Panc1 (cell line): ENCODE results near the gene ERMAP. TPM values are rescaled to one million over a fixed set of nuclear protein-coding genes. Genes with fewer than 3 reads are reported as not detected.
A peak's percentile ranks its signal among the peaks of the same experiment; 100 is the strongest.

ENCODE experiments used
- ATAC-seq: fragments of 200-7000 bp; cut with Tn5 transposase; 2 replicates; pipeline ENCODE4 v1.9.1; 2020; ENCODE audit warnings: mild to moderate bottlenecking, moderate library complexity
- Bru-seq: library from RNA; stranded (reverse); fragments of 400-500 nt; gene quantifications from one replicate; lab custom pipeline; 2021; lab: Mats Ljungman, UMichigan
- BruChase-seq, 2 experiments: library from RNA; stranded (reverse); fragments of 400-500 nt; gene quantifications; one replicate each; lab custom pipeline; 2021; lab: Mats Ljungman, UMichigan
- BruUV-seq: library from RNA; stranded (reverse); fragments of 400-500 nt; replicated peaks from 2 replicates; lab custom pipeline; 2021; lab: Mats Ljungman, UMichigan
- CTCF ChIA-PET: fragments of 300-600 bp; sonication (Branson Sonifier 250); formaldehyde crosslinking; loops from one replicate; lab custom pipeline; 2022; ENCODE audit warnings: antibody characterized with exemption; lab: Charles Lee
- POLR2A ChIA-PET: fragments of 300-600 bp; sonication (Branson Sonifier 250); formaldehyde crosslinking; loops from one replicate; lab custom pipeline; 2022; ENCODE audit warnings: antibody characterized with exemption; lab: Charles Lee
- DNase-seq: peaks from one replicate; pipeline ENCODE4 v3.0.0-alpha.2; 2010; ENCODE audit warnings: low read depth, low spot score
- H3K27ac ChIP-seq: 2 replicates; pipeline ENCODE4 v1.5.1; 2011; ENCODE audit warnings: mild to moderate bottlenecking, low read length, inconsistent platforms
- H3K27me3 ChIP-seq: fragments of 200-500 bp; sonication (Bioruptor generic); 2 replicates; pipeline ENCODE4 v1.6.0; 2014; ENCODE audit warnings: low read length, inconsistent platforms; ENCODE audit not compliant: control insufficient read depth, insufficient read depth
- H3K36me3 ChIP-seq: fragments of 200-500 bp; sonication (Bioruptor generic); 2 replicates; pipeline ENCODE4 v1.5.1; 2014; ENCODE audit warnings: inconsistent platforms, mild to moderate bottlenecking, low read length, moderate library complexity; ENCODE audit not compliant: control insufficient read depth, insufficient read depth
- H3K4me1 ChIP-seq: 2 replicates; pipeline ENCODE4 v1.5.1; 2011; ENCODE audit warnings: inconsistent platforms, mild to moderate bottlenecking, low read length, moderate library complexity; ENCODE audit not compliant: control insufficient read depth, insufficient read depth
- H3K4me3 ChIP-seq, 2 experiments: 2 replicates each; pipeline ENCODE4 v1.5.1; 2011 to 2012; ENCODE audit warnings: low read depth in 2 of 2, low read length in 2 of 2, mild to moderate bottlenecking in 2 of 2, inconsistent platforms in 1 of 2, moderate library complexity in 1 of 2
- H3K9me3 ChIP-seq: fragments of 200-500 bp; sonication (Bioruptor generic); 2 replicates; pipeline ENCODE4 v1.5.1; 2014; ENCODE audit warnings: low read depth, mild to moderate bottlenecking, inconsistent platforms, low read length, moderate library complexity; ENCODE audit not compliant: control insufficient read depth, insufficient read depth
- CTCF ChIP-seq: fragments of 450-650 bp; IDR thresholded peaks from 2 replicates; pipeline ENCODE4 v1.5.1; 2017; ENCODE audit warnings: mild to moderate bottlenecking
- POLR2AphosphoS5 ChIP-seq: IDR thresholded peaks from 2 replicates; pipeline ENCODE4 v1.6.1; 2012; ENCODE audit warnings: mild to moderate bottlenecking, low read depth, low read length, moderate library complexity
- REST ChIP-seq, 2 experiments: IDR thresholded peaks; 2 replicates each; pipeline ENCODE4 v1.6.1; 2011 to 2012; ENCODE audit warnings: low read depth in 2 of 2, control low read depth in 1 of 2, low read length in 1 of 2, mild to moderate bottlenecking in 1 of 2, moderate library complexity in 1 of 2; ENCODE audit not compliant: insufficient read depth in 1 of 2
- SIN3A ChIP-seq: IDR thresholded peaks from 2 replicates; pipeline ENCODE4 v1.6.1; 2012; ENCODE audit warnings: low read depth, mild to moderate bottlenecking, low read length, moderate library complexity, borderline replicate concordance; ENCODE audit not compliant: insufficient read depth
- TCF7L2 ChIP-seq: IDR thresholded peaks from 2 replicates; pipeline ENCODE4 v1.6.1; 2011; ENCODE audit warnings: mild to moderate bottlenecking, low read depth, low read length, inconsistent platforms
- in situ Hi-C: cut with HindIII; loops from 2 replicates; pipeline ENCODE4 v1.10.0; 2016; ENCODE audit warnings: low sequenced_read_pairs, low pct_unique_long_range_greater_than_20kb
- intact Hi-C: fragments of 100-400 bp; cut with micrococcal nuclease; formaldehyde crosslinking; loops from one replicate; pipeline ENCODE4 v1.10.0; 2022; ENCODE audit not compliant: unreplicated experiment
- long read RNA-seq: library from polyadenylated mRNA; unstranded; transcript quantifications from one replicate; pipeline ENCODE4 v2.0.0, GENCODE V29; 2021; ENCODE audit not compliant: unreplicated experiment
- polyA plus RNA-seq: library from polyadenylated mRNA; unstranded; fragments of >200 nt; gene quantifications from one replicate; pipeline ENCODE4 v1.2.1, GENCODE V29; 2012; ENCODE audit warnings: missing spikeins; ENCODE audit not compliant: insufficient read length
- total RNA-seq: library from RNA; stranded (reverse); gene quantifications from one replicate; pipeline ENCODE4 v1.2.1, GENCODE V29; 2021; ENCODE audit not compliant: unreplicated experiment

The ERMAP gene
- total RNA-seq = 15.3 TPM
- polyA plus RNA-seq = 5.9 TPM
- Bru-seq, nascent RNA = percentile 79 among the genes with signal in this experiment
- percentile 86 among the genes with signal in this experiment for BruChase-seq, experiment 1, labeled RNA remaining after a 2-hour chase
- percentile 81 among the genes with signal in this experiment for BruChase-seq, experiment 2, labeled RNA remaining after a 6-hour chase
- long read RNA-seq, partial matches to known transcripts = 1 of 16 reads
- long read RNA-seq, other reads (novel, unspliced or antisense) = 13 of 16 reads

GRCh38 chr1:42816585-42817439 lies at the start of gene ERMAP, which contains the start of gene SVBP:
Gene ERMAP (plus strand): TSS chr1:42817122. CDS start chr1:42830449, 13,327 bp downstream.
Gene SVBP (minus strand): TSS chr1:42817397. CDS start chr1:42816544, 853 bp downstream.
- Histone ChIP-seq H3K4me3 (peak within 1 kb of the TSS; percentile 63 to 71), H3K9me3 (no peaks in the 10 kb centered on the region), H3K4me1 (peaks cover 15% of the 10 kb centered on the region), H3K27me3 (no peaks in the 10 kb centered on the region), H3K27ac (peak within 1 kb of the TSS; percentile 91), H3K36me3 (no peaks in the 10 kb centered on the region; the same call in 1 of the 2 replicates)
- in situ Hi-C loops (no loop called here), intact Hi-C loops (no loop called here)
- TF ChIP-seq CTCF (no peak), REST (IDR thresholded peaks at IDR 0.05; ENCODE audit: insufficient read depth in 1 of 2, low read depth in 2 of 2, low read length in 1 of 2) (no peak), SIN3A (peak; percentile 58; the same call in 1 of the 2 replicates), POLR2AphosphoS5 (peak; percentile 85), TCF7L2 (no peak)
- BruUV-seq = no TSS peak
- DNase-seq (peak; percentile 15), ATAC-seq (peak; percentile 98)
- ChIA-PET CTCF (interaction anchor here (0.5 to 1.0 kb wide), 3 partner anchors 10 to 257 kb away, joined by 4 to 6 read pairs (median 5); no protein-coding TSS in a partner anchor), POLR2A (interaction anchor here (0.6 kb wide), 2 partner anchors 19 to 1997 kb away, joined by 3 to 5 read pairs; no protein-coding TSS in a partner anchor)

- no TSS peak for BruUV-seq
- CTCF ChIA-PET = interaction anchor here (0.6 to 1.0 kb wide), 2 partner anchors 180 to 306 kb away, joined by 3 read pairs; no protein-coding TSS in a partner anchor
- DNase-seq = no peak
These were observed 49.4 kb upstream of the ERMAP start for GRCh38 chr1:42767510-42768000.

More at GRCh38 chr1:42767510-42768000, 49.4 kb upstream of the ERMAP start:
- intact Hi-C loops (no loop called here), in situ Hi-C loops (no loop called here)
- no peak for TF ChIP-seq CTCF
- peaks cover 17% of the 10 kb centered on the region for H3K4me1 ChIP-seq
- no peaks in the 10 kb centered on the region; the same call in 1 of the 2 replicates for H3K36me3 ChIP-seq
- ATAC-seq = peak; percentile 14
- H3K9me3 ChIP-seq = no peaks in the 10 kb centered on the region
- H3K4me3 ChIP-seq = peak overlapping the region; percentile 90
- POLR2A ChIA-PET = interaction anchor here (0.7 kb wide), 1 partner anchor 732 kb away, joined by 6 read pairs; no protein-coding TSS in a partner anchor
- peak overlapping the region; percentile 88 for H3K27ac ChIP-seq
- no peaks in the 10 kb centered on the region for H3K27me3 ChIP-seq
